HCT116 (cell line): ENCODE data around the gene BAG1.

Source experiments
- EZH2 ChIP-seq: fragments of 200-600 bp; sonication (generic); IDR thresholded peaks from 2 replicates; pipeline ENCODE4 v1.6.1; 2017; ENCODE audit warnings: antibody characterized with exemption, mixed run types
- JUND ChIP-seq: IDR thresholded peaks from 2 replicates; pipeline ENCODE4 v1.6.1; 2012
- POLR2A ChIP-seq: IDR thresholded peaks from 2 replicates; pipeline ENCODE4 v1.7.0; 2011; ENCODE audit warnings: borderline replicate concordance; ENCODE audit not compliant: insufficient read depth, insufficient read length; ENCODE audit errors: extremely low read depth
- POLR2AphosphoS5 ChIP-seq: IDR thresholded peaks from 2 replicates; pipeline ENCODE4 v1.6.1; 2011; ENCODE audit warnings: mild to moderate bottlenecking, low read depth, low read length, moderate library complexity
- RAD21 ChIP-seq: IDR thresholded peaks from 2 replicates; pipeline ENCODE4 v1.6.1; 2012; ENCODE audit warnings: low read depth, mild to moderate bottlenecking
- YY1 ChIP-seq: IDR thresholded peaks from 2 replicates; pipeline ENCODE4 v1.6.1; 2011; ENCODE audit warnings: low read length, low read depth, moderate library complexity, mild to moderate bottlenecking; ENCODE audit not compliant: insufficient replicate concordance; ENCODE audit errors: extremely low read depth
- TF ChIP-seq, protein P1 (sequence below): IDR thresholded peaks from 2 replicates; pipeline ENCODE4 v1.6.1; 2012
- TF ChIP-seq, protein P2 (sequence below), 3 experiments: fragments of 200-600 bp in 1 of 3; sonication (generic) in 1 of 3; IDR thresholded peaks in 2 of 3; conservative IDR thresholded peaks in 1 of 3; 2 replicates each; pipeline ENCODE4 v1.5.1; 2012 to 2017; ENCODE audit warnings: low read depth in 2 of 3, low read length in 2 of 3, antibody characterized with exemption in 1 of 3, borderline replicate concordance in 1 of 3, control low read depth in 1 of 3, mild to moderate bottlenecking in 1 of 3, mixed read lengths in 1 of 3, mixed run types in 1 of 3, moderate library complexity in 1 of 3; ENCODE audit not compliant: insufficient read depth in 1 of 3
- TF ChIP-seq, protein P3 (sequence below): IDR thresholded peaks from 2 replicates; pipeline ENCODE4 v1.6.1; 2012

DNA sequence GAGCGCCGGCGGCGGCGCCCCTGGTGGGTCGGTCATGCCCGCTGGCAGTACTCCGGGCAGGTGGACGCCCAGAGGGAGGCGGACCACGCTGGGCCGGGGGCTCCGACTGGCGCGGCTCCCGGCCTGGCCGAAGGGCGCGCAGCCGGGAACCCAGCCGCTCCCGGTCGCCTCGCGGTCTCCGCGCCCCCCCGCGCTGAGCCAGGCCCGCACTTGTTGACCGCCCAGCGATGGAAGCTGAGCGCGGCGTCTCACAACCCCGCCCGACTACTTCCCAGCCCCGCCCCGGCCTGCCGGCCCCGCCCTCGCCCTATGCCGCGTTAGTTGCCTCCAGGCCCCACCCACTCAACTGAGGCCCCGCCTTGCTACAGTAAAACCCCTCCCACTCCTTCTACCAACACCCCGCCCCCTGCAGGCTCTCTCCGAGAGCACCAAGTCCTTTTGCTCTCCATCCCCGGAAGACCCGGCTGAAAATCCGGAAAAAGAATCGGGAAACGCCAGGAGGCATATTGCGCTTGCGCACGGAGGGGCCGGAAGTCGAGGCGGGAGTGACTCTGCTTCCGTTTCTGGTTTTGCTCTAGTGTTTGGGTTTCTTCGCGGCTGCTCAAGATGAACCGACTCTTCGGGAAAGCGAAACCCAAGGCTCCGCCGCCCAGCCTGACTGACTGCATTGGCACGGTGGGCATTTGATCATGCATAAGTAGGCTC is at the start of gene BAG1, which contains the start of gene CHMP5:
- TF ChIP-seq, protein P1, sequence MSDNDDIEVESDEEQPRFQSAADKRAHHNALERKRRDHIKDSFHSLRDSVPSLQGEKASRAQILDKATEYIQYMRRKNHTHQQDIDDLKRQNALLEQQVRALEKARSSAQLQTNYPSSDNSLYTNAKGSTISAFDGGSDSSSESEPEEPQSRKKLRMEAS = peak; percentile 65
- TF ChIP-seq, protein P2, sequence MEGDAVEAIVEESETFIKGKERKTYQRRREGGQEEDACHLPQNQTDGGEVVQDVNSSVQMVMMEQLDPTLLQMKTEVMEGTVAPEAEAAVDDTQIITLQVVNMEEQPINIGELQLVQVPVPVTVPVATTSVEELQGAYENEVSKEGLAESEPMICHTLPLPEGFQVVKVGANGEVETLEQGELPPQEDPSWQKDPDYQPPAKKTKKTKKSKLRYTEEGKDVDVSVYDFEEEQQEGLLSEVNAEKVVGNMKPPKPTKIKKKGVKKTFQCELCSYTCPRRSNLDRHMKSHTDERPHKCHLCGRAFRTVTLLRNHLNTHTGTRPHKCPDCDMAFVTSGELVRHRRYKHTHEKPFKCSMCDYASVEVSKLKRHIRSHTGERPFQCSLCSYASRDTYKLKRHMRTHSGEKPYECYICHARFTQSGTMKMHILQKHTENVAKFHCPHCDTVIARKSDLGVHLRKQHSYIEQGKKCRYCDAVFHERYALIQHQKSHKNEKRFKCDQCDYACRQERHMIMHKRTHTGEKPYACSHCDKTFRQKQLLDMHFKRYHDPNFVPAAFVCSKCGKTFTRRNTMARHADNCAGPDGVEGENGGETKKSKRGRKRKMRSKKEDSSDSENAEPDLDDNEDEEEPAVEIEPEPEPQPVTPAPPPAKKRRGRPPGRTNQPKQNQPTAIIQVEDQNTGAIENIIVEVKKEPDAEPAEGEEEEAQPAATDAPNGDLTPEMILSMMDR (IDR thresholded peaks at IDR 0.05 in 2 of 3, conservative IDR thresholded peaks at IDR 0.05 in 1 of 3; ENCODE audit: borderline replicate concordance in 1 of 3, insufficient read depth in 1 of 3, low read depth in 2 of 3, low read length in 2 of 3) = peak in 1 of 3 experiments; percentile 43; a peak in 2 of 6 replicates
- TF ChIP-seq POLR2AphosphoS5 (peak; percentile 77), RAD21 (no peak), JUND (no peak), EZH2 (no peak), POLR2A (peak; percentile 31), YY1 (no peak)
- TF ChIP-seq, protein P3, sequence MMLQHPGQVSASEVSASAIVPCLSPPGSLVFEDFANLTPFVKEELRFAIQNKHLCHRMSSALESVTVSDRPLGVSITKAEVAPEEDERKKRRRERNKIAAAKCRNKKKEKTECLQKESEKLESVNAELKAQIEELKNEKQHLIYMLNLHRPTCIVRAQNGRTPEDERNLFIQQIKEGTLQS = no peak
